Measurements from ENCODE around the gene FAU. TPM values are rescaled to one million over a fixed set of nuclear protein-coding genes. Genes with fewer than 3 reads are reported as not detected.

FAU gene
- total and polyA plus RNA-seq, 9 of the 15 experiments (the other 6 are each of a cell fraction or from before 2014, with no cell fraction given), result 433 to 1,827 (median 942) TPM

DNA sequence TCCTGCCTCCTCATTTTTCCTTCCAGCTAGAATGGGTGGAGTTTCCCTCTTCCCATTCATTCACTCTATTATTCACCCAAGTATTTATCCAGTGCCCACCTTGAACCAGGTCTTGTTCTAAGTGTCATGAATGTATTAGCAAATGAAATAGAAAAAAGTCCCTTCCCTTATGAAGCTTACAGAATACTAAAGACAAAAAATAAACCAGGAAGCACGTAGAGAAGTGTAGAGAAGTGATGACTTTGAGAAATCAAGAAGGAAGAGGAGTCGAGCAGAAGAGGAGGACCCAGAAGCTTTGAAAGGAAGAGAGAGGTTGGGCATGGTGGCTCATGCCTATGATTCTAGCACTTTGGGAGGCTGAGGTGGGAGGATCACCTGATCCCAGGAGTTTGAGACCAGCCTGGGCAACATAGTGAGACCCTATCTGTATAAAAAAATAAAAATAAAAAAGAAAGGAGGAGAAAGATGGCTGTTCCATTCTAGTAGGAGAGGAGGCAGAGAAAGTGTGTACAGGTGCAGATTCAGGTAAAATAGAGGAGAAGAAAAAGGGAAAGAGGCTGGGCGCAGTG is 29.5 kb upstream of the FAU start (continued):
- TF ChIP-seq, protein P1, sequence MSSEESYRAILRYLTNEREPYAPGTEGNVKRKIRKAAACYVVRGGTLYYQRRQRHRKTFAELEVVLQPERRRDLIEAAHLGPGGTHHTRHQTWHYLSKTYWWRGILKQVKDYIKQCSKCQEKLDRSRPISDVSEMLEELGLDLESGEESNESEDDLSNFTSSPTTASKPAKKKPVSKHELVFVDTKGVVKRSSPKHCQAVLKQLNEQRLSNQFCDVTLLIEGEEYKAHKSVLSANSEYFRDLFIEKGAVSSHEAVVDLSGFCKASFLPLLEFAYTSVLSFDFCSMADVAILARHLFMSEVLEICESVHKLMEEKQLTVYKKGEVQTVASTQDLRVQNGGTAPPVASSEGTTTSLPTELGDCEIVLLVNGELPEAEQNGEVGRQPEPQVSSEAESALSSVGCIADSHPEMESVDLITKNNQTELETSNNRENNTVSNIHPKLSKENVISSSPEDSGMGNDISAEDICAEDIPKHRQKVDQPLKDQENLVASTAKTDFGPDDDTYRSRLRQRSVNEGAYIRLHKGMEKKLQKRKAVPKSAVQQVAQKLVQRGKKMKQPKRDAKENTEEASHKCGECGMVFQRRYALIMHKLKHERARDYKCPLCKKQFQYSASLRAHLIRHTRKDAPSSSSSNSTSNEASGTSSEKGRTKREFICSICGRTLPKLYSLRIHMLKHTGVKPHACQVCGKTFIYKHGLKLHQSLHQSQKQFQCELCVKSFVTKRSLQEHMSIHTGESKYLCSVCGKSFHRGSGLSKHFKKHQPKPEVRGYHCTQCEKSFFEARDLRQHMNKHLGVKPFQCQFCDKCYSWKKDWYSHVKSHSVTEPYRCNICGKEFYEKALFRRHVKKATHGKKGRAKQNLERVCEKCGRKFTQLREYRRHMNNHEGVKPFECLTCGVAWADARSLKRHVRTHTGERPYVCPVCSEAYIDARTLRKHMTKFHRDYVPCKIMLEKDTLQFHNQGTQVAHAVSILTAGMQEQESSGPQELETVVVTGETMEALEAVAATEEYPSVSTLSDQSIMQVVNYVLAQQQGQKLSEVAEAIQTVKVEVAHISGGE (CRISPR knock-in tag; IDR thresholded peaks at IDR 0.05), result 0 out of 6 replicates have a peak, but pooled peaks of 1 of the 3 experiments have one; percentile 4
- no peak for TF ChIP-seq MTF1 (CRISPR knock-in tag; IDR thresholded peaks at IDR 0.05; ENCODE audit: borderline replicate concordance)
- TF ChIP-seq, protein P2, sequence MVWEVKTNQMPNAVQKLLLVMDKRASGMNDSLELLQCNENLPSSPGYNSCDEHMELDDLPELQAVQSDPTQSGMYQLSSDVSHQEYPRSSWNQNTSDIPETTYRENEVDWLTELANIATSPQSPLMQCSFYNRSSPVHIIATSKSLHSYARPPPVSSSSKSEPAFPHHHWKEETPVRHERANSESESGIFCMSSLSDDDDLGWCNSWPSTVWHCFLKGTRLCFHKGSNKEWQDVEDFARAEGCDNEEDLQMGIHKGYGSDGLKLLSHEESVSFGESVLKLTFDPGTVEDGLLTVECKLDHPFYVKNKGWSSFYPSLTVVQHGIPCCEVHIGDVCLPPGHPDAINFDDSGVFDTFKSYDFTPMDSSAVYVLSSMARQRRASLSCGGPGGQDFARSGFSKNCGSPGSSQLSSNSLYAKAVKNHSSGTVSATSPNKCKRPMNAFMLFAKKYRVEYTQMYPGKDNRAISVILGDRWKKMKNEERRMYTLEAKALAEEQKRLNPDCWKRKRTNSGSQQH (CRISPR knock-in tag; IDR thresholded peaks at IDR 0.05), result no peak
